DMS53 treated with DMSO at 0.1 percent for 48 hours (cell line): Measurements from ENCODE around the gene ASCC2.

Source experiments
- DNase-seq: peaks from one replicate; lab custom pipeline; 2025; ENCODE audit not compliant: unreplicated experiment; lab: John Stamatoyannopoulos, UW

The ASCC2 gene

DNA sequence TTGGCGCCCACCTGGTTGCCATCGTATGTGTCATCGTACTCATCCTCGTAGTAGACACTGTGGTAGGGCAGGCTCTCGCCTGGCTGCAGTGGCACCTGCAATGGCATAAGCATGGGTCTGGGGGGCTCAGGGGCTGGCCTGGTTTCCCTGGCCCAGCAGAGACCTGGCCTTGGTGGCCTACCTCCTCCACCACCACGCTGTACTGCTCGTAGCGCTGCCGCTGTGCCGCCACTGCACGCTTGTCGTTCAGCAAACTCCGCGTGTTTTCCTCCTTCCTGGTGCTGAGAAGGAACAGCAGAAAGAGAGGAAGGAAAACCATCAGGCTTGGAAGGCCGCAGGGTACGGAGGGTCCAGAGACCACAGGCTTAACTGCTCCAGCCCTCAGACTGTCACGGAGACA is 44.7 kb downstream of the ASCC2 start:
- no peak for DNase-seq

DNA sequence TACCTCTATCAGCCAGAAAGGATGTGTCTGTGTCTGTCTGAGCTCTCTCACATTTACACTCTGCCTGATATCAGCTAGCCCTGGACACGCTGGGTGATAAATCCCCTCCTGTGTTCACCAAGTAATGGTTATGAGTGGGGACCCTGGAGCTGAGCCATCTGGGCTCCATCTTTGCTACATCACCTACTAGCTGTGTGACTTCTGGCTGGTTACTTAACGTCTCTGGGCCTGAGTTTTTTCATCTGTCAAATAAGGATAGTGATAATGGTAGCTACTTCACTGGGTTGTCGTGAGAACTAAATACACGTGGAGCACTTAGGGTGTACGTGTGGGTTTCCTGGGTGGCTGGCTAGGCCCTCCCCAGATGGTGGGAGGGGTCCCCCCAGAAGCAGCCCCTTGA is 48.0 kb downstream of the ASCC2 start:
- no peak for DNase-seq

DNA sequence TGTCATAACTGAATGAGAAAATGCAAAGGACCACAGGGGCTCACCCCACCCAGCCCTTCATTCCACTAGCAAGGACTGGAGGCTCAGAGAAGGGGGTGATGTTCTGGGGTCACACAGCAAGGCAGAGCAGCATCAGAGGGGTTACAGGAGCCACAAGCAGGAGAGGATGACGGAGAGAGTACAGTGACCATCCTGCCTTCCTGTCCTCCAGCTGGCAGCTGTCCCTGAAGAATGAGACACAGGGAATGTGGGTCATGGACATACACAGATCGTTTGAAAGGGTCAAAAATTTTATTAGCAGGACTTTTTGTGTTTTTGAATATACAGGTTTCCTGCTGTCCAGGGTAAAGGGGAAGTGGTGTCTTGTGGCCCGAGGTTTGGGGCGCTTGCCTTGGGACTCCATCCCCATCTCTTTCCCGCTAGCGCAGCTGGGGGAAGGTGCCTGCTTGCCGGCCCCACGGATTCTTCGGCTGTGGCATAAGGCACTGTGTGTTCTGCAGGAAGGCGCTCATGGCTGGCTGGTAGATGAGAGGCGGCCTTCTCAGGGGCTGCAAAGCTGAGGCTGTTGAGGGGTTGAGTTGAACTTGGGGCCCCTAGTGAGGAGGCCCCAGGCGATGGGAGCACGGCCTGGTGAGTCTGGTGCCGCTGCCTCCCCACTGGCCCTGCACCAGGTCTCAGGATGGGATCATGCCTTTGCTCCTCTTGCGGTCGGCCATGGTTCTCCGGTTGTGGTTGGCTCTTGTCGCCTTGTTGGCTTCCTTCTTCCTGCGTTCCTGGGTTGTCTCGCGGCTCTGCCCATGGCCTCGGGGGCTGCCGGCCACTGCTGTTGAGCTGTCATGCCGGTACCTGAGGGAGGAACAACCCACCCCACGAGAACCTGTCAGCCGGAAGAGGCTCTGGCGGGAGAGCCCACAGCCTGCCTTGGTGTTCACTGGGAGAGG is 49.5 kb downstream of the ASCC2 start:
- DNase-seq, result no peak

DNA sequence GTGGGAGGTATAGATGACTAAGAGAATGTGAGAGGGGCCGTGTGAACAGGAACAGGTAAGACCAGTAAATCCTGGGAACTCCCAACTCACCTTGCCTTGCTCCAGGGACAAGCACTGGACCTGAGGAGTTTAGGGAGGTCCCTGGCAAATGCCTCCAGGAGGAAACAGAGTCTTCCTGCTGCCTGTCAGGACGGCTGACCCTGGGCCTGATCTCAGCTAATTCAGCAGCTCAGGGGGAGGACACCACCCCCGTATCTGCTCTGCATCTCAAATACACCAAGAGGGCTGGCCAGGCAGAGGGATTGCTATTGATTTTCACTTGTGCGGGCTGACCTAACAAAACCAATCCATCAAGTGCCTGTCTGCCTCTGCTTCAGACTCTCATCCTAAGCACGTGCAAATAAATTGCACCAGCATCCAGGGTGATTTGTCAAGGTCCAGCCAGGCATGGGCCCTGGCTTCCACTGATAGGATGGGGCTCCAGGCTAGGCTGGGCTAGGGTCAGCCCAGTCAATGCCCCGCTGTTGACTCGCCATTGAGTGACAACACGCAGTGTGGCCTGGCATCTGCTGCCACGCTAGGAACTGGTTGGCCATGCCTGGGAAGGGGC is 50.6 kb downstream of the ASCC2 start:
- DNase-seq, result no peak

GRCh38 chr22:29786031-29786430 is 52.0 kb downstream of the ASCC2 start:
- no peak for DNase-seq

DNA sequence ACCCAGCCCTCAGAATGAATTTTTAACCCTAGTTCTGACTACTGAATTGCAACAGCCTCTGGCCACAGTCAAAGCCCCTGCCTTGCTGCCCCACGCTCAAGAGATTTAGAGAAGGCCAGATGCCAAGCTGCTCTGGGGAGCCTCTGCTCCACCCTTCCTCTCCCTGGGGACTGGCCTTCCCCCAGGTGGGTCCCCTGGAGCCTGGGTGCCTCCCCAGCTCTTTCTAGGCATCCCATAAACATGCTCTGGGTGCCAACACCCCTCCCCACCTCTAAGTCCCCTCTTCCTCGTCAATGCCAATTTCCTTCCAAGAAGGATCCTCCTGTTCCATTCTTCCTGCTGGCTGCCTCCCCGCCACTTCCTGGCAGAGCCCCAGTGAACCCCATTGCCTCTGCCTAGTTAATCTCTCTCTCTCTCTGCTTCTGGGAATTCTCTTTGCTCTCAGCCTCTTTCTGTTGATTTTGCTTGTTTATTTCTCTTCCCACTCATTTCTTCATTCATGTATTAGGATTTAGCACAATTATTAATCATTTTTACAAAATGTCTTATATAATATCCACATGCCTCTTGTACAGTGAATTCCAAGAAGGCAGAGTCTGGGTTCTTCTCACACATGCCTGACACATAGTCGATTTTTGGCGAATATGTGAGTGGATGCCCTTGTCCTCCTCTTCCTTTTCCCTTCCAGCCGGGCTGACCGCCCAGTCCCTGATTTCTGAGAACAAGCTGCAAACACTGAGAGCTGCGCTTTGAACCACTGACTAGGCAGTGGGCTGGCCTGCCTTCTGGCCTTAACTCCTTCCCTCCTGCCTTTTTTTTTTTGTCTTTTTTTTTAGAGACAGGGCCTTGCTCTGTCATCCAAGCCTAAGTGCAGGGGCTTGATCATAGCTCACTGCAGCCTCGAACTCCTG is 53.4 kb downstream of the ASCC2 start:
- DNase-seq, result no peak

- DNase-seq, result no peak
Measured at GRCh38 chr22:29782061-29782845, 55.8 kb downstream of the ASCC2 start.

- no peak for DNase-seq
Measured at GRCh38 chr22:29780748-29781676, 57.1 kb downstream of the ASCC2 start.

DNA sequence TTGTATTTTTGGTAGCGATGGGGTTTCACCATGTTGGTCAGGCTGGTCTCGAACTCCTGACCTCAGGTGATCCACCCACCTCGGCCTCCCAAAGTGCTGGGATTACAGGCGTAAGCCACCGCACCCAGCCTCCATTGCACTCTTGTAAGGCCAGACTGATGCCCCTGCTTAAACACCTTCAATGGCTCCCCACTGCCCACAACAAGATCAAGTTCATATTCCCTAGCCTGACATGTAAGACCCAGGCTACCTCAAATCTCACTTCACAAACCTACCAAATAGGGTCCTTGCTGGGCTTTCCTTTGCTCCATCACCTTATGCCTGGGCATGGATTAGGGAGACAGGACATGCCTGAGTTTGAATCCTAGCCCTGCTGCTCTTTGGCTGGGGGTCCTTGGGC is 57.9 kb downstream of the ASCC2 start:
- no peak for DNase-seq

DNA sequence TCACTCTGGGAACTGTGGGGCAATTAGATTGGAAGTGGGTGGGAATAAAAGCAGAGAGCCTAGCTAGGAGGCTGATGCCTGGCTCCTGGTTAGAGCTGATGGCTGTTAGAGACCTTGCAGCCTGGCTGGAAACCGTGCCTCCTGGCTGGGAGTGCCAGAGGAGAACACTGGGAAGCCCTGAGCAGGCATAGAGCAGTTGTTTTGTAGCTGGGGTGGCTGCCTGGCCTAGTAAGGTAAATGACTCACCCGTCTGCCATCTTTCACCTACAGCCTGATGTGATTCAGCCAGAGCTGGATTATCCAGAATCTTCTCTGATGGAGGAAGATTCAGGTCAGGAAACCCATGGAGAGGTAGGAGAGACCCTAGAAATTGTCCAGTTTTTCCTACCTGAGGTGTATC is 64.8 kb downstream of the ASCC2 start:
- DNase-seq, result no peak

DNA sequence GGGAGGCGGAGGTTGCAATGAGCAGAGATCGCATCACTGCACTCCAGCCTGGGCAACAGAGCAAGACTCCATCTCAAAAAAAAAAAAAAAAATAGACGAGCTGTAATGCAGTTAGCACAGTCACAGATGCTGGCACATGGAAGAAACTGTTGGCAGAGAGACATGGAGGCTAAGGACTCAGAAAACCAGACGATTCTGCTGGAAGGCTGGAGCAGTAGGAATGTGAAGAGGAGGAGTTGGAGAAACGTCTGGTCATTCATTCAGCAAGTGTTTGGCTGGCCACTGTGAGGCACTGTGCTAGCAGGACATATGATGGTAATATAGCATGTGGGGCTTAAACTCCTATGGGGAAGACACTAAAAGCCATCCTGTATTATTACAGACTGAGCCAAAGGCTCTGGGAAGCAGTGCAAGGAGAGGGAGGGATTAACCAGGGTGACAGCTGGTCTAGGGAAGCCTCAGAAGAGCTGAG is 65.9 kb downstream of the ASCC2 start:
- peak; percentile 0 for DNase-seq

DNA sequence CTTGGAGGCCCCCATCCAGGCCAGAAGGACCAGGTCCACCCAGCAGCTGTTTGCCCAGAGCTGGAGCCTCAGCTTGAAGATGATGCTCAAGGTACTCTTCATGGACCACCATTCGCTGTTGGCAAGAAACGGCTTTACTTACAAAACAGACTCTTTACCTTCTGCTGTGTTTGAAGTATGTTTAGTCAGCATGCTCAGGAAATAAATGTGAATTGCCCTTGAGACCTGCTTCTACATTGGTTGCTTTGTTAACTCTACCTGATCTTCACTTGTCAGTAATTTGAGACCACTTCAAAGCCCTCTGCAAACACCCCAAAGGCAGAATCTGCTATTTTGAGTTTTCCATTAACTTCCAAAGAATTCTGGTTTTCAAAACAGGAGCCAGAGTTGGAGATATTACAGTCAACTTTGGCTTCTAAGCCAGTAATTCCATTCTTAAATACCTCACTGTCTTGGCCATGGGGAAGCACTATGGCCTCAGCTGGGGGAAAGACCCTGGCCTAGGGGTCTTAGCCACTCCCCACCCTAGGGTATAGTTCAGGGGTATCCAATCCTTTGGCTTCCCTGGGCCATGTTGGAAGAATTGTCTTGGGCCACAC is 68.3 kb downstream of the ASCC2 start:
- DNase-seq, result peak; percentile 0

DNA sequence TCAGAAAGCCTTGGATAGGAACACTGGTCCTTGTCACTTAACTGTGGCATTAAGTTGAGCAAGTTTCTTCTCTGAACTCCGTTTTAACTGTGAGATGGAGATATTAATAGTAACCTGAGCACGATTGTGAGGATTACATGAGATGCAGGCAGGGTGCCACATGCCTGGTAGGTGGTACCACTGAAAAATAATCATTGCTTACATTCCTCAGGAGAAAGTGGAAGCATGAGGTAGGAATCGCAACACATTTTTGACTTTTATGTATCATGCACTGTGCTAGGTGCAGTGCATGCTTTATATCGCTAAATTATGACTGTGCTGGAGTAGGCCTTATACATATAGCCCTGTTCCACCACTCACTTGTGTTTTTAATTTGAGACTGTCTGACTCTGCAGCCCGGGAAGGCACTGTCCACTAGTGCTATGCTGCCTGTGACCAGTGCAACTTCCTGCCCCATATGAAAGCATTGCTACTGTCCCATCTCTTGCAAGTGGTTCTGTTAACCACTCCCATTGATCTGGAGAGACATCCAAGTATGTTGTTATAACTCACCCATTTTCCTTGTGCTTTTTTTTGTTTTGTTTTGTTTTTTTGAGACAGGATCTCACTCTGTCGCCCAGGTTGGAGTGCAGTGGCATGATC is 69.9 kb downstream of the ASCC2 start:
- DNase-seq, result no peak

GRCh38 chr22:29767171-29768051 is 70.7 kb downstream of the ASCC2 start, which contains the start of gene UQCR10:
Gene UQCR10 (plus strand): TSS chr22:29767369. CDS start chr22:29767399, 30 bp downstream.
- peak; percentile 47 for DNase-seq

DNA sequence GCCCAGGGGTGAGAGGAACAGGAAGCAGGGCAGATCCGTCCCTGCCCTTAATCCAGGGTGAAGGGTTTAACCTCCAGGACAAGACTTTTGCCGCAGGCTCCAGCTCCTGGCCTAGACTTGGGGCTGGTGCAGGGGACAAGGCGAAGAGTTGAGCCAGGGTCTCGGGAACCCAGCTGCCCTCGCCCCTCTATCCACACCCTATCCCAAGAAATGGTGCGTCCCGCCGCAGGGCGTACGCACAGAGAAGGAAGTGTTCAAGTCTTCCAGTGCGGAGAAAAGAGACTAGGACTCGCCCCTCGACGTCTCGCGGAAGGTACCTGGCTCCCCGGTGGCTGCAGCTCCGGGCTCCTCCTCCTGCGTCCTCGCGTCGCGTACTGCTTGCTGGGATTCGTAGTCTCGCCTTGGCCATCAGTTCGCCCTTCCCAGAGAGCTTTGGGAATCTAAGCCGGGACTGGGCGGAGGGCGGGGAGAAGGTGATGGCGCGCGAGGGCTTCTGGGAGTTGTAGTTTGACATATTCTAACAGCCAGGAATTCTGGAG is 71.4 kb downstream of the ASCC2 start, which contains the start of gene ZMAT5:
TSS of gene ZMAT5 (minus strand) at position 376 of the 539 bp plus-strand sequence. CDS start 18,463 bp downstream, outside the sequence.
- DNase-seq, result peak; percentile 79

GRCh38 chr22:29765905-29766631 is 72.0 kb downstream of the ASCC2 start:
- DNase-seq, result no peak
